Bone marrow (tissue), 2 donors: ENCODE data around the gene SLC12A9.

Source experiments
- DNase-seq, 2 donors: peaks; one replicate each; lab custom pipeline; 2025; lab: John Stamatoyannopoulos, UW

Gene SLC12A9

GRCh38 chr7:100884736-100885439, 32.4 kb downstream of the SLC12A9 start:
- DNase-seq = no peak

GRCh38 chr7:100885440-100886141, 33.1 kb downstream of the SLC12A9 start:
- DNase-seq = no peak

- no peak for DNase-seq
Observed at GRCh38 chr7:100886142-100886935, 33.8 kb downstream of the SLC12A9 start.

- DNase-seq = no peak
Observed at GRCh38 chr7:100886936-100887515, 34.5 kb downstream of the SLC12A9 start.

GRCh38 chr7:100887516-100888290, 35.2 kb downstream of the SLC12A9 start:
- peak; percentile 46 to 52 for DNase-seq

GRCh38 chr7:100888291-100888987, 35.9 kb downstream of the SLC12A9 start:
- no peak for DNase-seq

GRCh38 chr7:100888988-100889750, 36.7 kb downstream of the SLC12A9 start, which contains the start of gene UFSP1:
TSS of gene UFSP1 (minus strand) at chr7:100889715. CDS start at chr7:100889271, 444 bp downstream.
- DNase-seq = no peak

- no peak for DNase-seq
Observed at GRCh38 chr7:100890653-100891567, 38.4 kb downstream of the SLC12A9 start.

GRCh38 chr7:100891568-100892247, 39.2 kb downstream of the SLC12A9 start:
- DNase-seq = no peak

GRCh38 chr7:100892364-100893317, 40.1 kb downstream of the SLC12A9 start:
- no peak for DNase-seq

GRCh38 chr7:100893318-100893895, 40.9 kb downstream of the SLC12A9 start:
- DNase-seq = no peak

GRCh38 chr7:100893910-100894721, 41.6 kb downstream of the SLC12A9 start:
- DNase-seq = no peak

- DNase-seq = peak in 1 of 2 donors; percentile 24
Observed at GRCh38 chr7:100894860-100895700, 42.6 kb downstream of the SLC12A9 start.

GRCh38 chr7:100895701-100895955, 43.1 kb downstream of the SLC12A9 start, which contains the start of gene ACHE:
TSS of gene ACHE (minus strand) at chr7:100895888. CDS start at chr7:100894232, 1,656 bp downstream.
- no peak for DNase-seq
